HG03571 (cell line): Measurements from ENCODE around the gene TRPM2.

Experiments
- ATAC-seq: cut with Tn5 transposase; IDR thresholded peaks from one replicate; pipeline ENCODE4 v1.9.1; 2021; ENCODE audit not compliant: unreplicated experiment

TRPM2 gene

GRCh38 chr21:44439211-44439600 is 85.8 kb downstream of the TRPM2 start:
- no peak for ATAC-seq

- ATAC-seq = no peak
Measured at GRCh38 chr21:44440241-44441040, 87.0 kb downstream of the TRPM2 start.

- ATAC-seq = no peak
Measured at GRCh38 chr21:44441041-44441400, 87.6 kb downstream of the TRPM2 start.

GRCh38 chr21:44441581-44442265 is 88.3 kb downstream of the TRPM2 start:
- ATAC-seq = no peak

- no peak for ATAC-seq
Measured at GRCh38 chr21:44442266-44443125, 89.1 kb downstream of the TRPM2 start.

- ATAC-seq = no peak
Measured at GRCh38 chr21:44443291-44443890, 90.0 kb downstream of the TRPM2 start.

- no peak for ATAC-seq
Measured at GRCh38 chr21:44443891-44444285, 90.5 kb downstream of the TRPM2 start.

- no peak for ATAC-seq
Measured at GRCh38 chr21:44444286-44444931, 91.0 kb downstream of the TRPM2 start.

GRCh38 chr21:44445145-44445812 is 91.9 kb downstream of the TRPM2 start:
- no peak for ATAC-seq

GRCh38 chr21:44448651-44449131 is 95.3 kb downstream of the TRPM2 start:
- ATAC-seq = no peak

- ATAC-seq = no peak
Measured at GRCh38 chr21:44449473-44450363, 96.3 kb downstream of the TRPM2 start.

- no peak for ATAC-seq
Measured at GRCh38 chr21:44450402-44450801, 97.0 kb downstream of the TRPM2 start.

GRCh38 chr21:44450999-44451398 is 97.6 kb downstream of the TRPM2 start:
- no peak for ATAC-seq

GRCh38 chr21:44453120-44453519 is 99.7 kb downstream of the TRPM2 start:
- ATAC-seq = no peak

GRCh38 chr21:44454058-44454457 is 100.6 kb downstream of the TRPM2 start:
- ATAC-seq = no peak

- ATAC-seq = peak; percentile 40
Measured at GRCh38 chr21:44454747-44455523, 101.5 kb downstream of the TRPM2 start, which contains the start of gene LRRC3. Gene LRRC3 (plus strand): TSS chr21:44455510. CDS start chr21:44456645, 1,135 bp downstream.

GRCh38 chr21:44455524-44456213 is 102.2 kb downstream of the TRPM2 start:
- ATAC-seq = peak; percentile 34
